UCSD-AML1 (cell line): ENCODE results near the gene PIP5KL1.

Experiments
- DNase-seq: peaks from one replicate; lab custom pipeline; 2025; ENCODE audit not compliant: unreplicated experiment; lab: John Stamatoyannopoulos, UW

The PIP5KL1 gene

GRCh38 chr9:127968700-127969383, 38.3 kb upstream of the PIP5KL1 start:
- DNase-seq, result no peak

GRCh38 chr9:127968042-127968441, 37.5 kb upstream of the PIP5KL1 start:
- DNase-seq, result no peak

- no peak for DNase-seq
These were observed 36.7 kb upstream of the PIP5KL1 start for GRCh38 chr9:127967151-127967809.

GRCh38 chr9:127966416-127967150, 36.0 kb upstream of the PIP5KL1 start:
- DNase-seq, result no peak

GRCh38 chr9:127965953-127966352, 35.4 kb upstream of the PIP5KL1 start:
- no peak for DNase-seq

GRCh38 chr9:127963359-127964064, 32.9 kb upstream of the PIP5KL1 start:
- DNase-seq, result no peak

- DNase-seq, result no peak
These were observed 32.4 kb upstream of the PIP5KL1 start for GRCh38 chr9:127963041-127963358.

- DNase-seq, result no peak
These were observed 31.7 kb upstream of the PIP5KL1 start for GRCh38 chr9:127962278-127962677.

GRCh38 chr9:127961613-127962155, 31.1 kb upstream of the PIP5KL1 start:
- no peak for DNase-seq

GRCh38 chr9:127961155-127961490, 30.5 kb upstream of the PIP5KL1 start:
- DNase-seq, result no peak

GRCh38 chr9:127960410-127961154, 30.0 kb upstream of the PIP5KL1 start:
- no peak for DNase-seq

- DNase-seq, result no peak
These were observed 29.3 kb upstream of the PIP5KL1 start for GRCh38 chr9:127959841-127960409.

- DNase-seq, result no peak
These were observed 28.8 kb upstream of the PIP5KL1 start for GRCh38 chr9:127959398-127959797.

- no peak for DNase-seq
These were observed 28.2 kb upstream of the PIP5KL1 start for GRCh38 chr9:127958728-127959127.

GRCh38 chr9:127955294-127956015, 24.9 kb upstream of the PIP5KL1 start:
- no peak for DNase-seq

GRCh38 chr9:127954831-127955293, 24.3 kb upstream of the PIP5KL1 start:
- no peak for DNase-seq

- DNase-seq, result no peak
These were observed 23.4 kb upstream of the PIP5KL1 start for GRCh38 chr9:127953768-127954505.

- DNase-seq, result no peak
These were observed 22.6 kb upstream of the PIP5KL1 start for GRCh38 chr9:127953154-127953553.
